HG03280 (cell line): ENCODE results near the gene KDM4C.
"Not testable (repeated sequence)": the region's sequence is repeated elsewhere in the genome, so short reads cannot be mapped to it uniquely, and the experiment has no call there.

Experiments used
- ATAC-seq: cut with Tn5 transposase; IDR thresholded peaks from one replicate; pipeline ENCODE4 v1.9.1; 2021; ENCODE audit warnings: mild to moderate bottlenecking, moderate library complexity; ENCODE audit not compliant: unreplicated experiment

The KDM4C gene

GRCh38 chr9:6757456-6758247 is at the start of gene KDM4C:
Gene KDM4C (plus strand): TSS chr9:6757973. CDS start chr9:6792989, 35,016 bp downstream.
- peak; percentile 78 for ATAC-seq

GRCh38 chr9:6708732-6709131 is 49.0 kb upstream of the KDM4C start:
- no peak for ATAC-seq

- ATAC-seq, result no peak
These were observed 46.4 kb upstream of the KDM4C start for GRCh38 chr9:6711403-6711802.

- ATAC-seq, result no peak
These were observed 45.7 kb upstream of the KDM4C start for GRCh38 chr9:6712041-6712440.

DNA sequence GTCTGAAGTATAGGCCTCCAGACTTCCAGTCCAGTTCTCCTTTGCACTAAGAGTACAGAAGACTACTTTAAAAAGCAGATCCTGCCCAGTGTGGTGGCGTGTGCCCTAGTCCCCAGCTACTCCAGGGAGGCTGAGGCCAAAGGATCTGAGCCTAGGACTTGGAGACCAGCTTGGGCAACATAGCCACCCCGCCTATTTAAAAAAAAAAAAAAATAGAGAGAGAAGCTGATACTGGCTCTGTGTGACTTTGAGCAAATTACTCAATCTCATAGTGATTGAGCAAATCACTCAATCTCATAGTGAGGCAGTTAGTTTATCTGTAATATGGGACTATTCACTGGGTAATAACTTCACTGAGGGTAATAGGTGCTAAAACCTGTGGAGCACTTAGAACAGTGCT is 43.6 kb upstream of the KDM4C start:
- no peak for ATAC-seq

- ATAC-seq, result not testable (repeated sequence)
These were observed 42.5 kb upstream of the KDM4C start for GRCh38 chr9:6715153-6715754.

GRCh38 chr9:6715755-6716643 is 41.8 kb upstream of the KDM4C start:
- peak; percentile 92 for ATAC-seq

DNA sequence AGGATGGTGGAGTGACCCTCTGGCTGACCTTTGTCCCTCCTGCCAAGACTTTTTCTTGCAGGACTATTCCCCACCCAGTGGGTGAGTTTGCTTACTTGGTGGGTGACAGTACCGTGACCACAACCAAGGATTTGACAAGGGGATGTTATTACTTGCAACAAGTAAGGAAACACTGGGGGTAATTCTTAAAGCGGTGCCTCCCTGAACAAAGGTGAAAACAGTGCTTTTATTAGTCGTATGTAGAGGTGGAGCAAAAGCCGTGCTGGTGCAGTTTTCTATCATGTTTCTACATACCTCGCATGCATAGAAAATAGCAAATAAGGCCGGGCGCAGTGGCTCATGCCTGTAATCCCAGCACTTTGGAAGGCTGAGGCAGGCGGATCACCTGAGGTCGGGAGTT is 41.0 kb upstream of the KDM4C start:
- no peak for ATAC-seq

- no peak for ATAC-seq
These were observed 33.8 kb upstream of the KDM4C start for GRCh38 chr9:6723881-6724420.

- no peak for ATAC-seq
These were observed 24.5 kb upstream of the KDM4C start for GRCh38 chr9:6733257-6733656.

DNA sequence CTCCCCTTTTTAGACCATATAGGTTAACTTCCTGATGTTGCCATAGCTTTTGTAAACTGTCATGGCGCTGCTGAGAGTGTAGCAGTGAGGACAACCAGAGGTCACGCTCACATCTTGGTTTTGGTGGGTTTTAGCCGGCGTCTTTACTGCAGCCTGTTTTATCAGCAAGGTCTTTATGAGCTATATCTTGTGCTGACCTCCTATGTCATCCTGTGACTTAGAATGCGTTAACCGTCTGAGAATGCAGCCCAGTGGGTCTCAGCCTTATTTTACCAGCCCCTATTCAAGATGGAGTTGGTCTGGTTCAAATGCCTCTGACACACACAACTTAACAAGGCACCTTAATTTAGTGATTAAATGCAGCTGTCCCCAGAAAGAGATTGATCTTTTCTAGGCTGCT is 23.9 kb upstream of the KDM4C start:
- ATAC-seq, result no peak

GRCh38 chr9:6735422-6735821 is 22.4 kb upstream of the KDM4C start:
- ATAC-seq, result no peak

GRCh38 chr9:6739218-6739617 is 18.6 kb upstream of the KDM4C start:
- no peak for ATAC-seq

- ATAC-seq, result not testable (repeated sequence)
These were observed 8.9 kb upstream of the KDM4C start for GRCh38 chr9:6748861-6749260.

GRCh38 chr9:6754861-6755260 is 2.9 kb upstream of the KDM4C start:
- ATAC-seq, result not testable (repeated sequence)

- ATAC-seq, result peak; percentile 29
These were observed 679 bp upstream of the KDM4C start for GRCh38 chr9:6757132-6757455.

DNA sequence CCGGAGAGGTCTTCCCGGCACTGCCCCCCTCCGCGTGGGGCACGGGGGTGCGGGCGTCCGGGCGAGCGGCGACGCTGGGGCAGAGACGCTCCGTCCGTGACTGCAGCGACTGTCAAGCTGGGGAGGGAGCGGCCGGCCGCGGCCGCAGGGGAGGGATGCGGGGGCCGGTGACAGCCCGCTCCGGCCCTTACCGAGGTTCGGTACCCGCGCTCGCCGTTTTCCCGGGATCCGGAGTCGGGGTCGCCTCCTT is 400 bp downstream of the KDM4C start:
- peak; percentile 10 for ATAC-seq

- ATAC-seq, result peak; percentile 17
These were observed 868 bp downstream of the KDM4C start for GRCh38 chr9:6758498-6759184.

DNA sequence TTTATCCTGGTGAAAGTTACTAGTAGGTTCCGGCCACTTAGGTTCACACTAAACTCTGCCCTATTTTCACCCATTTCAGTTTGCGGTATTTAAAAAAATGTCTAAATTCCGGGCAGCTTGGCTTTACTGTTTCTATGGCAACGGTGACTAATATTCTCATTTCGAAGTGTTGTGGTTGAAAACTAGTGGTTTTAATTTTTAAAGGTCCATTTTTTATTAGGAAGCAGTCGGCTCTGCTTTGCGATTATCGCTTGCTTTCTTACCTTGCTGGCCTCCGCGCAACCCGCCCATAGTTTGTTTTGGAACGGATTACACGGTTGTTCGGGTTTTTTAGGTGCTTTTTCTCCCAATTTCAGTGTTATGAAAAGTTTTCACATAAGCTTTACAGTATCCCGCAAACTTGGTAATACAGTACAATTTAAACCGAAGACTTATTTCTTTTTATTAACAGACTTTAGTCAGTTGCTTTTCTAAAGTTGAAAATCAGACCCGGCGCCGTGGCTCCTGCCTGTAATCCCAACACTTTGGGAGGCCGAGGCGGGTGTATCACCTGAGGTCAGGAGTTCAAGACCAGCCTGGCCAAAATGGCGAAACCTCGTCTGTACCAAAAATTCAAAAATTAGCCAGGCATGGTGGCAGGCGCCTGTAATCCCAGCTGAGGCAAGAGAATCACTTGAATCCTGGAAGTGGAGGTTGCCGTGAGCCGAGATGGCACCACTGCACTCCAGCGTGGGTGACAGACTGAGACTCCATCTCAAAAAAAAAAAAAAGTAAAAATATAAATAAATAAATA is 1.6 kb downstream of the KDM4C start:
- peak; percentile 13 for ATAC-seq

DNA sequence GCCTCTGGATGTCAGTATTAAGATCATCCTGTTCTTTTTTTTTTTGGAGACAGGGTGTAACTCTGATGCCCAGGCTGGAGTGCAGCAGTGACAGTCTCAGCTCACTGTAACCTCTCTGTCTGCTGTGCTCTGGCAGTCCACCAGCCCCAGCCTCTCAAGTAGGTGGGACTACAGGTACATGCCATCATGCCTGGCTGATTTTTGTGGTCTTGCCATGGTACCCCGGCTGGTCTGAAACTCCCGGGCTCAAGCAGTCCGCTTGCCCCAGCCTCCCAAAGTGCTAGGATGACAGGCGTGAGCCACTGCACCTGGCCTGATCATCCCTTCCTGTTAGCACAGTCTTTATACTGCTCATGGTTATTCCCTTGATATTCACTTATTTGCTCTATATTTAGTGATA is 3.5 kb downstream of the KDM4C start:
- no peak for ATAC-seq
